SU-DHL-6 (cell line): ENCODE results near the gene RNGTT.
A peak's percentile ranks its signal among the peaks of the same experiment; 100 is the strongest.

Experiments used
- H2AFZ ChIP-seq: fragments of 200-600 bp; sonication (generic); 2 replicates; pipeline ENCODE4 v1.6.1; 2014; ENCODE audit warnings: low read depth, mild to moderate bottlenecking, moderate library complexity, mixed read lengths, antibody characterized with exemption, low read length; ENCODE audit not compliant: severe bottlenecking
- H3F3A ChIP-seq: fragments of 200-600 bp; shearing (Covaris generic); 2 replicates; pipeline ENCODE4 v1.6.0; 2016; ENCODE audit warnings: antibody characterized with exemption, mild to moderate bottlenecking; ENCODE audit not compliant: insufficient read depth
- H3K27ac ChIP-seq: fragments of 200-600 bp; sonication (generic); 2 replicates; pipeline ENCODE4 v1.5.1; 2016; ENCODE audit warnings: low read depth, mild to moderate bottlenecking, low read length, moderate library complexity, mixed read lengths
- H3K27me3 ChIP-seq: fragments of 200-600 bp; sonication (generic), shearing (Covaris generic); 2 replicates; pipeline ENCODE4 v1.6.0; 2014; ENCODE audit warnings: mild to moderate bottlenecking, low read length
- H3K36me3 ChIP-seq: fragments of 200-600 bp; sonication (generic); 2 replicates; pipeline ENCODE4 v1.6.1; 2014; ENCODE audit warnings: mild to moderate bottlenecking, low read length, mixed read lengths
- H3K4me2 ChIP-seq: fragments of 300-600, 200-600 bp; shearing (Covaris generic), sonication (generic); 2 replicates; pipeline ENCODE4 v1.6.0; 2014; ENCODE audit warnings: low read length, low read depth, mild to moderate bottlenecking; ENCODE audit not compliant: poor library complexity, severe bottlenecking
- H3K4me3 ChIP-seq: fragments of 200-600 bp; sonication (generic); 2 replicates; pipeline ENCODE4 v1.5.1; 2014; ENCODE audit warnings: antibody characterized with exemption, low read length, mild to moderate bottlenecking, mixed read lengths; ENCODE audit not compliant: insufficient read depth, poor library complexity, severe bottlenecking
- H3K79me2 ChIP-seq: fragments of 200-600 bp; sonication (generic); 2 replicates; pipeline ENCODE4 v1.6.1; 2014; ENCODE audit warnings: mild to moderate bottlenecking, low read length, moderate library complexity; ENCODE audit not compliant: insufficient read depth
- H3K9ac ChIP-seq: fragments of 200-600 bp; sonication (generic); 2 replicates; pipeline ENCODE4 v1.7.0; 2014; ENCODE audit warnings: mild to moderate bottlenecking, low read length
- H3K9me2 ChIP-seq: fragments of 200-600 bp; sonication (generic); replicated peaks from 2 replicates; pipeline ENCODE4 v1.6.1; 2014; ENCODE audit warnings: low read length; ENCODE audit not compliant: insufficient read depth
- H3K9me3 ChIP-seq: fragments of 200-600 bp; sonication (generic); 2 replicates; pipeline ENCODE4 v1.6.1; 2014; ENCODE audit warnings: low read length, mixed read lengths; ENCODE audit not compliant: insufficient read depth
- H4K20me1 ChIP-seq: fragments of 200-600 bp; sonication (generic); 2 replicates; pipeline ENCODE4 v1.6.1; 2014; ENCODE audit warnings: low read depth, mild to moderate bottlenecking, antibody characterized with exemption, low read length, moderate library complexity, mixed read lengths
- EZH2phosphoT487 ChIP-seq: fragments of 200-600 bp; sonication (generic), shearing (Covaris generic); conservative IDR thresholded peaks from 2 replicates; pipeline ENCODE4 v1.6.1; 2018; ENCODE audit warnings: mild to moderate bottlenecking, antibody characterized with exemption, low read length, moderate library complexity, mixed read lengths
- TF ChIP-seq, protein P1 (sequence below): fragments of 200-600 bp; sonication (generic); IDR thresholded peaks from one replicate; pipeline ENCODE4 v1.5.1; 2017; ENCODE audit warnings: antibody characterized with exemption, mild to moderate bottlenecking, low read length, moderate library complexity; ENCODE audit not compliant: insufficient read depth, poor library complexity, severe bottlenecking

Gene RNGTT

GRCh38 chr6:88880021-88880420 is 83.4 kb downstream of the RNGTT start:
- H3K9me2 ChIP-seq = no peaks in the 10 kb centered on the region
- no peaks in the 10 kb centered on the region for H3K9me3 ChIP-seq
- no peak overlapping the region for H2AFZ ChIP-seq
- H3K4me3 ChIP-seq = no peak overlapping the region
- H3K27ac ChIP-seq = no peak overlapping the region
- H3K36me3 ChIP-seq = peaks cover 17% of the 10 kb centered on the region; the same call in 1 of the 2 replicates
- H3K79me2 ChIP-seq = peaks cover 4% of the 10 kb centered on the region; the same call in 1 of the 2 replicates
- H3F3A ChIP-seq = no peaks in the 10 kb centered on the region
- H3K27me3 ChIP-seq = no peaks in the 10 kb centered on the region
- H3K4me2 ChIP-seq = no peak overlapping the region
- TF ChIP-seq EZH2phosphoT487 = no peak
- TF ChIP-seq, protein P1, sequence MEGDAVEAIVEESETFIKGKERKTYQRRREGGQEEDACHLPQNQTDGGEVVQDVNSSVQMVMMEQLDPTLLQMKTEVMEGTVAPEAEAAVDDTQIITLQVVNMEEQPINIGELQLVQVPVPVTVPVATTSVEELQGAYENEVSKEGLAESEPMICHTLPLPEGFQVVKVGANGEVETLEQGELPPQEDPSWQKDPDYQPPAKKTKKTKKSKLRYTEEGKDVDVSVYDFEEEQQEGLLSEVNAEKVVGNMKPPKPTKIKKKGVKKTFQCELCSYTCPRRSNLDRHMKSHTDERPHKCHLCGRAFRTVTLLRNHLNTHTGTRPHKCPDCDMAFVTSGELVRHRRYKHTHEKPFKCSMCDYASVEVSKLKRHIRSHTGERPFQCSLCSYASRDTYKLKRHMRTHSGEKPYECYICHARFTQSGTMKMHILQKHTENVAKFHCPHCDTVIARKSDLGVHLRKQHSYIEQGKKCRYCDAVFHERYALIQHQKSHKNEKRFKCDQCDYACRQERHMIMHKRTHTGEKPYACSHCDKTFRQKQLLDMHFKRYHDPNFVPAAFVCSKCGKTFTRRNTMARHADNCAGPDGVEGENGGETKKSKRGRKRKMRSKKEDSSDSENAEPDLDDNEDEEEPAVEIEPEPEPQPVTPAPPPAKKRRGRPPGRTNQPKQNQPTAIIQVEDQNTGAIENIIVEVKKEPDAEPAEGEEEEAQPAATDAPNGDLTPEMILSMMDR = no peak
- no peaks in the 10 kb centered on the region for H4K20me1 ChIP-seq
- no peak overlapping the region for H3K9ac ChIP-seq

DNA sequence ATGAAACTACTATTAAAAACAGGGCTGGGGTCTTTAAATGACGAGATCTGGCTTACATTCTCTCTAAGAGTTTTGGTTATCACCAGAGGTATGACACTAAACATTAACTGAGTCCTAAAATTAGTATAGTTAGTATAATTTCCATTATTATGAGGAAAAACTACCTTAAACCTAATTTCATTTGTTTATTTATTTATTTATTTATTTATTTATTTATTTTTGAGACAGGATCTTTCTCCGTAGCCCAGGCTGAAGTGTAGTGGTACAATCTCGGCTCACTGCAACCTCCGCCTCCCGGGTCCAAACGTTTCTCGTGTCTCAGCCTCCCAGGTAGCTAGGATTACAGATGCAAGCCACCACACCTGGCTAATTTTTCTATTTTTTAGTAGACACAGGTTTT is 85.5 kb downstream of the RNGTT start:
- no peak overlapping the region for H3K27ac ChIP-seq
- peaks cover 4% of the 10 kb centered on the region; the same call in 1 of the 2 replicates for H3K79me2 ChIP-seq
- no peak overlapping the region for H2AFZ ChIP-seq
- H3F3A ChIP-seq = peaks cover 8% of the 10 kb centered on the region
- no peaks in the 10 kb centered on the region for H3K9me2 ChIP-seq
- H3K36me3 ChIP-seq = 0 out of 2 replicates have a peak, but pooled peaks cover 3% of the 10 kb centered on the region
- no peaks in the 10 kb centered on the region for H4K20me1 ChIP-seq
- no peak overlapping the region for H3K9ac ChIP-seq
- TF ChIP-seq, protein P1 = no peak
- no peak for TF ChIP-seq EZH2phosphoT487
- H3K27me3 ChIP-seq = no peaks in the 10 kb centered on the region
- no peak overlapping the region for H3K4me3 ChIP-seq
- H3K9me3 ChIP-seq = no peaks in the 10 kb centered on the region
- H3K4me2 ChIP-seq = no peak overlapping the region

DNA sequence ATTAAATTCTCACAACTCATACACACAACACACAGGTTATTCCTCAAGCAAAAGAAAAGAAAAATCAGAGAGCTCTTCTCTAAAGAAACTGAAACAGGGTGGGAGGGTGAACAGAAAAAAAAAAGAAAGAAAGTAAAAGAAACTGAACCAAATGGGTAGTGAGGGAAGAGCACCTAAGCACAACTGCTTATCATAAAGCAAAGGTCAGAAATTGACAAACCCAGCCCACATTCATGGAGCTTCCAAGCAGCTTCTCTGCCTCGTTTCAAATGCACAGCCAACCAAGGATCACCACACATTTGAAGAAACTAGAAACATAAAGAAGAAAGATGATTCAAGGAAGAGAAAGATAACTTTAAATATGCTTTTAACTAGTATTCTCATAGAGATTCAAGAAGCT is 90.5 kb downstream of the RNGTT start:
- no peaks in the 10 kb centered on the region for H4K20me1 ChIP-seq
- 0 out of 2 replicates have a peak, but pooled peaks cover 3% of the 10 kb centered on the region for H3K36me3 ChIP-seq
- 0 out of 2 replicates have a peak overlapping the region, but pooled peaks have one; percentile 1 for H3K27ac ChIP-seq
- no peak overlapping the region for H3K4me3 ChIP-seq
- no peak overlapping the region for H3K4me2 ChIP-seq
- H3K79me2 ChIP-seq = no peaks in the 10 kb centered on the region; the same call in 1 of the 2 replicates
- H3K9ac ChIP-seq = no peak overlapping the region
- TF ChIP-seq, protein P1 = no peak
- TF ChIP-seq EZH2phosphoT487 = no peak
- no peaks in the 10 kb centered on the region for H3K9me2 ChIP-seq
- H2AFZ ChIP-seq = no peak overlapping the region
- no peaks in the 10 kb centered on the region for H3K27me3 ChIP-seq
- H3K9me3 ChIP-seq = no peaks in the 10 kb centered on the region
- H3F3A ChIP-seq = peaks cover 16% of the 10 kb centered on the region
